SJSA1 (cell line): ENCODE measurements around the gene RANBP9. TPM values are rescaled to one million over a fixed set of nuclear protein-coding genes. Genes with fewer than 3 reads are reported as not detected.

Source experiments
- DNase-seq, 2 experiments: peaks; one replicate each; pipeline ENCODE4 v3.0.0-alpha.2; 2015 to 2020; ENCODE audit warnings: low spot score in 2 of 2, low read depth in 1 of 2
- H3K27ac ChIP-seq: fragments of 250-450 bp; sonication (Bioruptor Pico); 2 replicates; pipeline ENCODE4 v1.5.1; 2020; ENCODE audit warnings: mild to moderate bottlenecking, moderate library complexity
- H3K27me3 ChIP-seq: fragments of 250-450 bp; sonication (Bioruptor Pico); replicated peaks from 2 replicates; pipeline ENCODE4 v1.5.1; 2020; ENCODE audit warnings: mild to moderate bottlenecking, moderate library complexity
- H3K36me3 ChIP-seq: fragments of 250-450 bp; sonication (Bioruptor Pico); 2 replicates; pipeline ENCODE4 v1.5.1; 2020; ENCODE audit warnings: mild to moderate bottlenecking
- H3K4me1 ChIP-seq: fragments of 250-450 bp; sonication (Bioruptor Pico); replicated peaks from 2 replicates; pipeline ENCODE4 v1.6.1; 2021; ENCODE audit warnings: mild to moderate bottlenecking
- H3K4me3 ChIP-seq: fragments of 250-450 bp; sonication (Bioruptor Pico); 2 replicates; pipeline ENCODE4 v1.5.1; 2020; ENCODE audit warnings: mild to moderate bottlenecking
- H3K9me3 ChIP-seq: fragments of 250-450 bp; sonication (Bioruptor Pico); replicated peaks from 2 replicates; pipeline ENCODE4 v1.5.1; 2020; ENCODE audit warnings: mild to moderate bottlenecking
- total RNA-seq: library from RNA; depleted of rRNA; stranded (reverse); fragments of >200 nt; shearing (Covaris generic); gene quantifications from 2 replicates; pipeline ENCODE4 v1.2.3, GENCODE V29; 2014; rRNA removed

The RANBP9 gene
- total RNA-seq = 24.0 and 38.5 TPM in 2 replicates

DNA sequence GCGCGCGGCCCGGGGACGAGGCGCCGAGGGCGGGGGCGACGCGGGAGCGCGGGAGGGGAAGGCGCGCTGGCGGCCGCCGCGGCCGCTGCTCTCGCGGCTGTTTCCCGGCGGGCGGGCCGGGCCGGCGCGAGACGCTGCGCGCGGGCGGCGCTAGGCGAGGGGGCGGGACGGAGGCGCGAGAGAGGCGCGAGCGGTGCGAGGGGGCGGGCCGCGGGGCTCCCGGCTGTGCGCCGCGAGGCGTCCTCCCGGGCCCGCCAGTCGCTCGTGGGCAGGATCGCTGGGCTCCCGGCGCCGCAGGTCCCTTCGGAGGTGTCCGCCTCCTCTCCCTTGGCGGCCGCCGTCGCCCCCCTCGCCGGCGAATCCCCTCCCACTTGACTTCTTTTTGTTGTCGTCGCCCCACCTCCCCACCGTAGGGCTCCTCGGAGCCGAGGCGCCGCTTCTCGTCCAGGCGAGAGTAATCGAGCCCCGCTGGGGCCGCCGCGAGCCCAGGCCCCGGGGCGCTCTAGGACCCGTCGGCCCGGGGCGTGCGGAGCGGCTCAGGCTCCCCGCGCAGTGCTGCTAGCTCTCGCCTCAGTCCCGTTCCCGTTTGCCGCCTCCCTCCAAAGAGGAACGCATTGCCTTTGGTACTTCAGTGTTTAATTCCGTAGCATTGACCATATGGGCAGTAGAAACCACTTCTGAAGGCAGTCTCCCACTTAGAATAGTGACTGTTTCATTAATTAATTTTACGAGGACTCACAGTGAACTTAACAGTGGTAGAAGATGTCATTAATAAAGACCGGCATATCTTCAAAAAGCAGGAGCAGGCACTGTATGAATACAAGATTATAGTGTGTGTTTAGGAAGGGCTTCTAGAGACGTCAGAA, at the start of gene RANBP9:
Gene RANBP9 (minus strand): TSS at position 103 of the 866 bp plus-strand sequence. CDS start 330 bp downstream, outside the sequence.
- Histone ChIP-seq H3K4me3 (peak within 1 kb of the TSS; percentile 98), H3K27me3 (no peaks in the 10 kb centered on the region), H3K9me3 (0 out of 2 replicates have a peak, but pooled peaks cover 2% of the 10 kb centered on the region), H3K27ac (peak within 1 kb of the TSS; percentile 91), H3K4me1 (peaks cover 12% of the 10 kb centered on the region), H3K36me3 (peaks cover 8% of the 10 kb centered on the region)
- DNase-seq = peak; percentile 93 to 95

DNA sequence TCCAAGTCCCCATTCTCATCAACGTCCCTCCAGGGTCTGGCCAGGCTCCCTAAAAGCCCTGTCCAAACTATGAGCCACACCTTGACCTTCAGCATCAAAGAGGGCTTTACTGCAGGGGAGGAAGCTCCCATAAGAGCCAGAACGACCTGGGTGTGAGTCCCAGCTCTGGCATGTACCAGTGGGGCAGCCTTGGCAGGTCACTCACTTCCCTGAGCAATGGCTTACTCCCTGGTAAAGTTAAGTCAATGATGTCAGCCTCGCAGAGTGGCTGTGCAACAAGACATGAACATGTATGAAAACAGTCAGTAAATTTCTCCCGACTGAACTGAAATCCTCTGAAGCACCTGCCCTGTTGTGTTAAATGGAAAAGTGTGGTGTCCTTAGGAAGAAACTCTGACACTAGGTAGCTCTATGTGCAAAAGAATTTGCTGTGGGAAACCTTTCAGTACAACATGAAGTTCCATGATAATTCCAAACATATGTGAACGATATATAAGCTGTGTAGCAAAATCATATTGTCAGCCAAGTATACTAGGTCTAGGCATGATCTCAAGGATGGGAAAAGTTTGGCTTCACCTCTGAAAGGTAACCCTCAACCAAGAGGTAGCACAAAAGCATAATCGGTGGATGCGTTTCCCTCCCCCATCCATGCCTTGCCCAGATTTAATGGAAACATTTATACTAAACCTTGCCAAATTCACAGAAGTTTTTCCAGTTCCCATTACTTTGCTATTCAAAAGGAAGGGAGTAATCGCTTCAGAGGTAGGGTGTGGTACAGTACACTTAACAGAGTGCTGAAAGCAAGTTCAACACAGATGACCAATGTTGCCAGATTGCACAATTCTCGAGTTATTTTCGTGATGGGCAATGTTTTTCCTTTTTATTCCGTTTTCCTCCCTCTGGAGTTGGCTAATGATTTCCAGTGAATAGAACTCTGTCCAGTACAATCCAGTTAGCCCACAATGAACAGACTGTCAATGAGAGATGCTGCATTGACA, 49.0 kb upstream of the RANBP9 start:
- Histone ChIP-seq H3K9me3 (no peaks in the 10 kb centered on the region), H3K4me1 (peaks cover 19% of the 10 kb centered on the region), H3K27ac (no peak overlapping the region), H3K27me3 (no peaks in the 10 kb centered on the region), H3K4me3 (no peak overlapping the region), H3K36me3 (no peaks in the 10 kb centered on the region)
- DNase-seq = no peak

DNA sequence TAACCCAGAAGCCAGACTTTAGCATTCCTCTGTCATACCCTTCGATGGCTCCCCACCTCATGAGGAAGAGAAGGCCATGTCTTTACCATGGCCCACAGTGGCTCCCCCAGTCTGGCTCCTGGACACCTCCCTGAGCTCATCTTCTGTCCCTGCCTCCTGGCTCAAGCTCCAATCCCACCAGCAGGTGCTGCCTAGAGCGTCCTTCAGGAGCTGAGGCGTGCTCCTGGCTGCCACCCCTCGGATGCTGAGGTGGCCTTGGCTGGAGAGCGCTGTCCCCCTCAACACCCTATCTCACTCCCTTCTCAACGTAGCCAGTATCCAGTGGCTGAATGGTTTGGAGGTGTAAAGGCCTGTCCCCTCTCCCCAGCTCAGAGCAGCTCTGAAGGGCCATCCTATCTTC, 47.4 kb upstream of the RANBP9 start:
- H3K27me3 ChIP-seq = no peaks in the 10 kb centered on the region
- no peaks in the 10 kb centered on the region for H3K9me3 ChIP-seq
- no peaks in the 10 kb centered on the region for H3K36me3 ChIP-seq
- DNase-seq = no peak
- no peak overlapping the region for H3K27ac ChIP-seq
- no peak overlapping the region for H3K4me3 ChIP-seq
- peaks cover 17% of the 10 kb centered on the region for H3K4me1 ChIP-seq

DNA sequence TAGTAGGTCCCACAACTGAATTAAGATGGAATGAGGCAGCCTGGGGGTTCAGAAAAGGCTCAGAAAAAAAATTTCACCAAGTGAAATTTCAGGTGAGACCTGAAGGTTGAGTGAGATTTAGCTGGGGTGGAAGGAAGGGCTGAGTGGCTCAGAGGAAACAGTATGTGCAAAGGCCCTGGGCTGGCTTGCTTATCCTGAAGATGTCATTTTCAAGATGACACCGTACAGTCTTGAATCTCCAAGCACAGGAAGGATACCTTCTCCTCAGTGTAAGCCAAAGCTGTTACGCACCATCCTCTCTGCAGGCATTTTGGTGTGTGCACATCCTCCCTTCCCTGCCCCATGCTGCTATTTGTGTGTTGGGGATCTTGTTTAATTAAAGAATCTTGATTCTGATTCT, 43.0 kb upstream of the RANBP9 start:
- Histone ChIP-seq H3K4me1 (no peaks in the 10 kb centered on the region), H3K27me3 (no peaks in the 10 kb centered on the region), H3K4me3 (no peak overlapping the region), H3K9me3 (no peaks in the 10 kb centered on the region), H3K36me3 (no peaks in the 10 kb centered on the region), H3K27ac (no peak overlapping the region)
- no peak for DNase-seq

DNA sequence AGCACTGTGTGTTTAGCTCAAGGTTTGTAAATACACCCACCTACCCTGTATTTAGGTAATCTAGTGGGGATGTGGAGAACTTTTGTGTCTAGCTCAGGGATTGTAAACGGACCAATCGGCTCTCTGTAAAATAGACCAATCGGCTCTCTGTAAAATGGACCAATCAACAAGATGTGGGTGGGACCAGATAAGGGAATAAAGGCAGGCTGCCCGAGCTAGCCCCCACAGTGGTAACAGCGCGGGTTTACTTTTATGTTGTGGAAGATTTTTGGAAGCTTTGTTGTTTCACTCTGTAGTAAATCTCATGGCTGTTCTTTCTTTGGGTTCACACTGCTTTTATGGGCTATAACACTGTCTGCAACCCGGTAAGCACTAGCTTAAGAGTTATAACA, 32.1 kb upstream of the RANBP9 start:
- Histone ChIP-seq H3K4me1 (no peaks in the 10 kb centered on the region), H3K27me3 (no peaks in the 10 kb centered on the region), H3K9me3 (no peaks in the 10 kb centered on the region), H3K4me3 (no peak overlapping the region), H3K27ac (no peak overlapping the region), H3K36me3 (no peaks in the 10 kb centered on the region)
- DNase-seq = no peak

DNA sequence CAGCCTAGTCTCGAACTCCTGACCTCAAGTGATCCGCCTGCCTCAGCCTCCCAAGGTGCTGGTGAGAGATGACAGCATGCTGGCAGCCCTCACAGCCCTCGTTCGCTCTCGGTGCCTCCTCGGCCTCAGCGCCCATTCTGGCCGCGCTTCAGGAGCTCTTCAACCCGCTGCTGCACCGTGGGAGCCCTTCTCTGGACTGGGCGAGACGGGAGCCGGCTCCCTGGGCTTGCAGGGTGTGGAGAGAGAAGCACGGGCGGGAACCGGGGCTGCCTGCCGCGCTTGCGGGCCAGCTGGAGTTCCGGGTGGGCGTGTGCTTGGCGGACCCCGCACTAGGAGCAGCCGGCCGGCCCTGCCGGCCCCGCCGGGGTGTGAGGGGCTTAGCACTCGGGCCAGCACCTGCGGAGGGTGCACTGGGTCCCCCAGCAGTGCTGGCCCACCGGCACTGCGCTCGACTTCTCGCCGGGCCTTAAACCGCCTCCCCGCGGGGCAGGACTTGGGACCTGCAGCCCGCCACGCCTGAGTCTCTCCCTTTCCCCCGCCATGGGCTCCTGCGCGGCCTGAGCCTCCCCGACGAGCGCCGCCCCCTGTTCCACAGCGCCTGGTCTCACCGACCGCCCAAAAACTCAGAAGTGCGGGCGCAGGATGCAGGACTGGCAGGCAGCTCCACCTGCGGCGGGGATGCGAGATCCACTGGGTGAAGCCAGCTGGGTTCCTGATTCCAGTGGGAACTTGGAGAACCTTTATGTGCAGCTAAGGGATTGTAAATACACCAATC, 31.5 kb upstream of the RANBP9 start:
- Histone ChIP-seq H3K36me3 (no peaks in the 10 kb centered on the region), H3K27ac (no peak overlapping the region), H3K27me3 (no peaks in the 10 kb centered on the region), H3K9me3 (no peaks in the 10 kb centered on the region), H3K4me3 (no peak overlapping the region), H3K4me1 (no peaks in the 10 kb centered on the region)
- DNase-seq = no peak

DNA sequence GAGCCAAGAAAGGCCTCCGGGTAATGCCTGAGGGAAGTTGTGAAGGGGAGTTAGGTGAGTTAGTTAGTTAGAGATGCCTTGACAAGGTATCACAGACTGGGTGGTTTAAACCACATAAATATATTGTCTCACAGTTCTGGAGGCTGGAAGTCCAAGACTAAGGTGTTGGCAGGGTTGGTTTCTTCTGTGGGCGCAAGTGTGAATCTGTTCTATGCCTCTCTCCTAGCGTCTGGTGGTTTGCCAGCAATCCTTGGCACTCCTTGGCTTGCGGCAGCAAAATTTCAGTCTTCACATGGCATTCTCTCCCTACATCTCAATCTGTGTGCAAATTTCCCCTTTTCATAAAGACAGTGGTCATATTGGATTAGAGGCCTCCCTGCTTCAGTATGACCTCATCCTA, 29.7 kb upstream of the RANBP9 start:
- Histone ChIP-seq H3K27me3 (no peaks in the 10 kb centered on the region), H3K36me3 (no peaks in the 10 kb centered on the region)
- DNase-seq = no peak

DNA sequence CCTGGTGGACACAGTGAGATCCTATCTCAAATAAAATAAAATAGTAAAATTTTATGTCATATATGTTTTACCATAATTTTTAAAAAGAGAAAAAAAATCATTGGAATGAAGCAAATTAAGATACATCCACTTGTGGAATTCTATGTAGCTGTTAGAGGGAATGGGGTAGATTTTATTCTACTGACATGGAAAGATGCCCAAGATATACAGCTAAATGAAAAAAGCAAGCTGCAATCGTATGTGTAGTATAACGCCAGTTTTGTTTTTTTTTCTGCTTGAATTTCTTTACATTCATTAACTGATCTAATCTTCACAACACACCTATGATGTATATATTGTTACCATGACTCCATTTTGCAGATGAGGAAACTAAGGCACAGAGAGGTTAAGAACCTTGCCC, 23.4 kb upstream of the RANBP9 start:
- Histone ChIP-seq H3K27me3 (no peaks in the 10 kb centered on the region), H3K4me1 (peaks cover 7% of the 10 kb centered on the region), H3K36me3 (no peaks in the 10 kb centered on the region), H3K4me3 (no peak overlapping the region), H3K27ac (no peak overlapping the region), H3K9me3 (no peaks in the 10 kb centered on the region)
- DNase-seq = no peak

More for the DNA sequence above, 29.7 kb upstream of the RANBP9 start:
- no peaks in the 10 kb centered on the region for H3K9me3 ChIP-seq
- no peak overlapping the region for H3K27ac ChIP-seq
- H3K4me1 ChIP-seq = no peaks in the 10 kb centered on the region
- H3K4me3 ChIP-seq = no peak overlapping the region

DNA sequence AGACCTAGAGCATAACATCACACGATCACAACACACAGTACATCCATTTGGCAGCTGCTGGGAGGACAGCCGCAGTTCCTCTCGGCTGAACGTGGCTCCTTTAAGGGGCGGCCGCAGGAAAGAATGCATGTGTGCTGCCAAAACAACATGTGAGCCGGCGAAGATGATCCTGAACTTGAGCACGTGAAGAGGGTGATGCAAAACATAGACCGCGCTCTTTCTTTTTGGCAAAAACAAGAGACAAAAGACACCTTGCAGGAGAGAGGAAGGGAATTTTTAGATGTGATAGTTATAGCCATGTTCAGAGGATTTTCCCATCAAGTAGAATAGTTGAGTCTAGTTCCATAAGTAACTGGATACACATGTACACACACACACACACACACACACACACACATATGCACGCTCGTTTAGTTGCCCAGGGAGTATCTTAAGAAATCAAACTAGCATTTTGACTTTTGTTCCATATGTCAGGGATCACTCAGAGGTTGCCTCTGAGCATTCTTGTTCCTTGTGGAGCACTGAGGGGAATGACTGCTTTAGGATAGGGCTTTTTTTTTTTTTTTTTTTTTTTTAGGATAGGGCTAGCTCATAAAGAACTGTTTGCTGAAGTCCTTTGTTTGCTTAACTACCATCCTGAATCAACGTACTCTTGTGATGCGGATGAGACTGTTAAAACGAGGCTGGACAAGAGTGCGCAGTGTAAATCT, 21.7 kb upstream of the RANBP9 start:
- peaks cover 9% of the 10 kb centered on the region for H3K4me1 ChIP-seq
- H3K4me3 ChIP-seq = peak overlapping the region; percentile 15; the same call in 1 of the 2 replicates
- no peaks in the 10 kb centered on the region for H3K36me3 ChIP-seq
- no peak overlapping the region; the same call in 1 of the 2 replicates for H3K27ac ChIP-seq
- H3K9me3 ChIP-seq = no peaks in the 10 kb centered on the region
- H3K27me3 ChIP-seq = no peaks in the 10 kb centered on the region
- DNase-seq = peak in 1 of 2 experiments; percentile 34

DNA sequence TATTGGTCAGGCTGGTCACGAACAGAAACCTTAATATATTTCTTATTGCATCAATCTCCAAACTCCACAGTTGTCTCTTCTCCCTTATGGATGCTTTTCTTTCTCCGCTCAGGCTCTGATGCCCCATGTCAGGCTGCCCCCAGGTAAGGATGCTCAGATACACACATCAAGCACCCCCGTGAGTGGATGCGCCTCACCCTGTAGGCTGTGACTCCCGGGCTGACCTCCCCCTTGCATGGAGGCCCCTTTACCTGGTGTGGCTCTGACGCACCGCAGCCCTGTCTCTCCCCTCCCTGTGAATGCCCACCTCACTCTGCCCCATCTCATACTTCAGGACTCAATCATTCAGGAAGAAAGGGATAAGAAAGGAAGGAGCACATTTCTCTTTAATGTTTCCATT, 19.1 kb upstream of the RANBP9 start:
- H3K27me3 ChIP-seq = no peaks in the 10 kb centered on the region
- H3K4me1 ChIP-seq = peaks cover 11% of the 10 kb centered on the region
- no peaks in the 10 kb centered on the region for H3K9me3 ChIP-seq
- H3K4me3 ChIP-seq = no peak overlapping the region
- no peak for DNase-seq
- no peak overlapping the region for H3K27ac ChIP-seq
- H3K36me3 ChIP-seq = no peaks in the 10 kb centered on the region

DNA sequence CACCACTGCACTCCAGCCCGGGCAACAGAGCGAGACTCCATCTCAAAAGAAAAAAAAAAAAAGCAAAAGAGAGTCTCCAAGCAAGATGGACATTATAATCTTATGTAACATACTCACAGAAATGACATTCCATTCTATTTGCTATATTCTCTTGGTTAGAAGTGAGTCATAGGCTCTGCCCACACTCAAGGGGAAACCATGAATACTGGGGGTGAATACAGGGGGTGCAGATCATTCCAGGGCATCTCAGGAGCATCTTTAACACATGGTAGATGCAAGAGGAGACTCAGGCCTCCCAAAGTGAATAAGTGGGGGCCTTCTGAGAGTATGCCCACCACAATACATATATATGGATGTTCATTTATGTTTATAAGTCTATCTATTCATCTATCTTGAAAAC, 18.3 kb upstream of the RANBP9 start:
- no peaks in the 10 kb centered on the region for H3K9me3 ChIP-seq
- H3K4me3 ChIP-seq = no peak overlapping the region
- H3K36me3 ChIP-seq = no peaks in the 10 kb centered on the region
- H3K27ac ChIP-seq = no peak overlapping the region
- DNase-seq = peak in 1 of 2 experiments; percentile 19
- no peaks in the 10 kb centered on the region for H3K27me3 ChIP-seq
- H3K4me1 ChIP-seq = peaks cover 18% of the 10 kb centered on the region

DNA sequence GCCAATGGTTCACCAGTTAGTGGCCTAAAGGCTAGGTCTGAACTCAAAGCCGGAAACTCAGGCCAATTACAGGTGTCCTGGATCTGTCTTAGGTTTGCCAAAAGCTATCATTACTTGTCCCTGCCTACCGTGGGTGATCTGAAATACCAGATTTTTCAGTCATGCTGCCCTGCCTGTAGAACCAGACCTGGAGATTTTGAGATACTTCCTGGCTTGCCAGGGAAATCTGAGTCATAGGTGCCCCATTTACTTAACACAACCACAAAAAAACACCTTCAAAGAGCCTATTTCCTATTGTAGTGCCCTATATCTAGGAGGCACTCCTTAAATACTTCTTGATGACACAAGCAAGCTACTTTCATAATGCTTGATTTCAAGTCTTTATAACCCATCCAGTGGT, 13.9 kb upstream of the RANBP9 start:
- no peak for DNase-seq
- H3K4me3 ChIP-seq = no peak overlapping the region
- H3K4me1 ChIP-seq = peaks cover 12% of the 10 kb centered on the region; the same call in 1 of the 2 replicates
- H3K27ac ChIP-seq = no peak overlapping the region
- H3K36me3 ChIP-seq = no peaks in the 10 kb centered on the region
- H3K27me3 ChIP-seq = no peaks in the 10 kb centered on the region
- H3K9me3 ChIP-seq = no peaks in the 10 kb centered on the region

DNA sequence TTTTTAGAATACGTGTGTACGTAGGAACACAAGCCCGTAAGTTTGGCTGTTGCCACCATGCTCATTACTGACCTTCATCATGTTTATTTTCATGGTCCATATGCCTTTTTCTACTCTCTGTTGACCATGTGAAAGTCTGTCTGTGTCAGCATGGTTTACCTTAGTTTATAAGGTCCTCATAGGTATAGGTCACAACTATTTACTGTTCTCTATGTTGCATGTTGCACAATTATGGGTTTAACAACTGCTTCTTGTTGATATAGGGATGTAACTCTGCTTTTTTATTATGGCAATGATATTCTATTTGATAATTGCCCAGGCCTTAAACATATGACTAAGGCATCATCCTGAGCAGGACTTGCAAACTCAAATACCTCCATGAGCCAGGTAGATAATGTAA, 13.4 kb upstream of the RANBP9 start:
- H3K27ac ChIP-seq = no peak overlapping the region
- no peak for DNase-seq
- peaks cover 11% of the 10 kb centered on the region; the same call in 1 of the 2 replicates for H3K4me1 ChIP-seq
- no peaks in the 10 kb centered on the region for H3K36me3 ChIP-seq
- H3K27me3 ChIP-seq = no peaks in the 10 kb centered on the region
- H3K4me3 ChIP-seq = no peak overlapping the region
- no peaks in the 10 kb centered on the region for H3K9me3 ChIP-seq
